Activated CD4-positive, alpha-beta T cell treated with anti-CD3 and anti-CD28 coated beads, Interleukin-2, amount 50 U/mL, for 48 hours (primary cell): ENCODE measurements around the gene RXRA.

Source experiments
- DNase-seq, 2 experiments: peaks; one replicate each; pipeline ENCODE4 v3.0.0-alpha.2; 2020

The RXRA gene

DNA sequence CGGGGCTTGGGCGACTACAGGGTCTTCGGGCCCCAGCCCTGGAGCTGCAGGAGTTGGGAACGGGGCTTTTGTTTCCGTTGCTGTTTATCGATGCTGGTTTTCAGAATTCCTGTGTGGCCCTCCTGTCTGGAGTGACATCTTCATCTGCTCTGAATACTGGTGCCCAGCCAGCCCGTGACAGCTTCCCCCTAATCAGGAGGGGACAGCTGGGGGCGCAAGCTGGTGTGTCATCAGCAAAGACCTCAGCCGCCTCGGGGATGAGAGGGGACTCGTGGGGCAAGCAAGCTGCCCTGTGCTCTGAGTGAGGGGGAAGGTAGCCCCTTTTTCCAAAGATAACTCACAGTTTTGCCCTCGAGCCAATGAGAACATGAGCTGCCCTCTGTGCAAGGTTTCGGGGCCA, 110.7 kb downstream of the RXRA start:
- DNase-seq: no peak

DNA sequence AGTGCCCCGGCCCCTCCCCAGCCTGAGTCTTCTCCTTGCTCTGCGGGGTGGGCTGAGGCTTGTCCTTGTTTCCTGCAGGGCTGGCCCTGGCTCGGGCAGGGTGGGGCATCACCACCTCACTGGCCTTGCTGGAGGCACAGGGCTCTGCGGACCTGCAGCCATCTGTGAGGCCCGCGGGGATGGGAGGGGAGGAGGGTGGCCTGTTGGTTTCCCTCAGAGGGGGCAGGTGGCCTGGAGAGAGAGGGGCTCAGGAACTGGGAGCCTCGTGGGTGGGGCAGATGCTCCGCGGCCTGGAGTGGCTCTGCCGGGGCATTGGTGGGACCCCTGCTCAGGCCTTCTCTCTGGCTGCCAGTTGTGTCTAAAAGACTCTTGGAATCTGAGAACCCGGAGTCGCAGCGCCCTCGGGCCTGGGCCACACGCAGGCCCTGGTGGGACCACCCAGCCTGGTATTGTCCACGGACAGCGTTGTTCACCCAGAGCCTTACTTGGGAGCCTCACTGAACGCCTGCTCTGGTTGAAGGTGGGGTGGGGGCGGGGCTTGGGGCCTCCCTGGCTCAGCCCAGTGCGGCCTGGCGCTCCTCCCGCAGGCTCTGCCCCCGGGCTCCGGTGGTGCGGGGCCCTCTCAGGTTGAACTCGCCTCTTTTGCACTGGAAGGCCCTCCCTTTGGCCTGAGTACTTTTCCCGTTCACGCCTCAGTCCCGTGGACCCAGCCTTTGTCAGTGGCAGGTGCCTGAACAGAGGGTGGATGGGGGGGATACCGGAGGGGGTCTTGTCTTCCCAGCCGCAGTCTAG, 111.3 kb downstream of the RXRA start:
- DNase-seq: no peak

DNA sequence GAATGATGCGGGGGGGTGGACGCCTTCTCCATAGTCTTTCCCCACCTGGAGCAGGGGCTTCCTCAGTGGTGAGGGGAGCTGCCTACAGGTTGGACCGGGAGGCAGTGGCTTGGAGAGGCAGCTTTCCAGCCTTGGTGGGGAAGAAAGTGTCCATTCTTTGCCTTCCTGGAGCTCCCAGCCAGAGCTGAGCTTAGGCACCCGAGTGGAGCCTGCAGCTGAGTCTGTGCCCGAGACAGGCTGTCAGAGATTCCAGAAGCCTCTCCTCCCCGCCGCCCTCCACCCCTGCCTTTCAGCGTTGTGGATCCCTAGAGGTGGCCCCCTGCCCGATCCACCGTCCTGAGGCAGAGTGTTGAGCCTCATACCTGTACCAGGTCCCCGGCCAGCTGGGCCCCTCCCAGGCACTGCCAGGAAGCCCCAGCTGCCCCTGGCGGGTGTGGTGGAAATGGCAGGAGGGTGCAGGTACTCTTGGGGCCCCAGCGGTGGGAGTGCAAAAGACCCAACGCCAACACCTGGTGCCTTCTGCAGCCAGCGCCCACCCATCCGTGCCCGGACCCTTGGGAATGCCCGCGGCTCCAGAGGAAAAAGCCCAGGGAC, 112.0 kb downstream of the RXRA start:
- no peak for DNase-seq

DNA sequence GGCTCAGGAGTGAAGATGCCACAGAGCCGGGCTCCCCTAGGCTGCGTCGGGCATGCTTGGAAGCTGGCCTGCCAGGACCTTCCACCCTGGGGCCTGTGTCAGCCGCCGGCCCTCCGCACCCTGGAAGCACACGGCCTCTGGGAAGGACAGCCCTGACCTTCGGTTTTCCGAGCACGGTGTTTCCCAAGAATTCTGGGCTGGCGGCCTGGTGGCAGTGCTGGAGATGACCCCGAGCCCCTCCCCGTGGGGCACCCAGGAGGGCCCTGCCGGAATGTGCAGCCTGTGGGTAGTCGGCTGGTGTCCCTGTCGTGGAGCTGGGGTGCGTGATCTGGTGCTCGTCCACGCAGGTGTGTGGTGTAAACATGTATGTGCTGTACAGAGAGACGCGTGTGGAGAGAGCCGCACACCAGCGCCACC, 113.1 kb downstream of the RXRA start:
- DNase-seq: no peak

DNA sequence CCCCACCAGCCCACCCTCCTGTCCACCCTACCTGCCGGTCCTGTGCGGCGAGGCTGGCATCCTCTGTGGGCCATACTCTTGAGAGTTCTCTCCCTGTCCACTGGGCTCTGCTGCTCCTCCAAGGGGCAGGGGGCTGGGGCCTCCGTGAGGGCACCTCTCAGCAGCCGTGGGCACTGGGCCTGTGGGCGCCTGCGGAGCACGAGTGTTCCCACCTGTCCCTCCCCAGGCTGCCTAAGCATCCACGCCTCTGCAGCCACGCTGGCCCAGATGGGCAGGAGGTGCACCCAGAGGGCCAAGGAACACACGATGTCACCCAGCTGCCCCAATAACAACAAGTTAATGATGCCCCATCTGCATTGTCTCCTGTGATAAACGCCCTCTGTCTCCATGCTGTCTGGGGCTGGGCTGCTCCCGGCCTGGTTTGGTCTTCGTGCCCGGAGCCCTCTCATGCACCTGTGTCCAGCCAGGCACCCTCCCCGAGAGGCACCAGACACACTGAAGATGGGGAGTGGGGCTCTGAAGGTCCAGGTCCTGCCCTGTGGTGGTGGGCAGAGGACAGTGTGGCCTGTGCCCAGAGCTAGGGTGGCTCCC, 114.5 kb downstream of the RXRA start:
- no peak for DNase-seq

DNA sequence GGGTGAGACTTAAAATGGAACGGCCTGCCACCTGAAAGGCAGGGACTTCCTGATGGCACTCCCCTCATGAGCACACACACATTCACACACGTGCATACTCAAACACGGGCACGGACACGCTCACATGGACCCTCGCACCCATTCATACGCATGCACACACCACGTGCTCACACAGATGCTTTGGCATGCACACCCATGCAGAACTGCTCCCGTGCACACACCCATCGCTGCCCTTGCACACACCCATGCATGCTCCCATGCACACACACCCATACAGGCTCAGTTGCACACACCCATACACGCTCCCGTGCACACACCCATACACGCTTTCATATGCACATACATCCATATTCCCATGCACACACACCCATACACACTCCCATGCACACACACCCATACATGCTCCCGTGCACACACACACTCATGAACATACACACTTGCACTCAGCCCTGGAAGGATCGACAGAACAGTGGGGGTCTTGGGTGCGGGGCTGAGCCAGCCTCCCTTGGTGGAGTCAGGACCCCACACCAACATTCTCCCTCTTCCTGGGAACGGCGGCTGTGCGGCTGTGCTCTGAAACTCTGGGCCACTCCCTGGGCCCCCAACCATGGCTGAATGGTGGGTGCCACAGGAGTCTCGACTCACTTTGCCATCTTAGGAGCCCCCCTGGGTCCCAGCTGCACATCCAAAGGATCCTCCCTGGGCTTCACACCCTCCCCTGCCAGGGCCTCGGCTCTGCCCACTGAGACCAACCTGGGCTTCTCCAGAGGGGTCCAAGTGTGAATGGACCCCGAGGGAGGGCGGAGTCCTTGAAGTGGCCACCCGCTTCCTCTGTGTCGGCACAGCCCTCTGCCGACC, 115.2 kb downstream of the RXRA start:
- DNase-seq: no peak

DNA sequence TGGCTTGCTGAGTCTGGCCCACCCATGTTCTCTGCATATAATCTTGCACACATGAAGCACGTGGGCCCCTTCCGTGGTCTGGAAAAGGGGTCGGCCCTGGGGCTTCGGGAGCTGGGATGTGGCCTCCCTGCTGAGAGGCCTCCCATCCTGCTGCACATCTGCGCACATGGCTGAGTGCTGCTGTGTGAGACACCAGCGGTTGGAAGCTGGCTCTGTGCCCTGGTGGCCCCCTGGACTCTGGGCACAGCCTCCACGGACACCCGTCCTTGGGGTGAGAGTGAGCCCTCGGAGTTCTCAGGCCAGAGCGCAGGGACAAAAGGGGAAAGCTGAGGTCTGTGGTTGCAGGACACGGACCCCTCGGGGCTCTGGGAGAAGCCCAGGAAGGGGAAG, 115.8 kb downstream of the RXRA start:
- DNase-seq: no peak

DNA sequence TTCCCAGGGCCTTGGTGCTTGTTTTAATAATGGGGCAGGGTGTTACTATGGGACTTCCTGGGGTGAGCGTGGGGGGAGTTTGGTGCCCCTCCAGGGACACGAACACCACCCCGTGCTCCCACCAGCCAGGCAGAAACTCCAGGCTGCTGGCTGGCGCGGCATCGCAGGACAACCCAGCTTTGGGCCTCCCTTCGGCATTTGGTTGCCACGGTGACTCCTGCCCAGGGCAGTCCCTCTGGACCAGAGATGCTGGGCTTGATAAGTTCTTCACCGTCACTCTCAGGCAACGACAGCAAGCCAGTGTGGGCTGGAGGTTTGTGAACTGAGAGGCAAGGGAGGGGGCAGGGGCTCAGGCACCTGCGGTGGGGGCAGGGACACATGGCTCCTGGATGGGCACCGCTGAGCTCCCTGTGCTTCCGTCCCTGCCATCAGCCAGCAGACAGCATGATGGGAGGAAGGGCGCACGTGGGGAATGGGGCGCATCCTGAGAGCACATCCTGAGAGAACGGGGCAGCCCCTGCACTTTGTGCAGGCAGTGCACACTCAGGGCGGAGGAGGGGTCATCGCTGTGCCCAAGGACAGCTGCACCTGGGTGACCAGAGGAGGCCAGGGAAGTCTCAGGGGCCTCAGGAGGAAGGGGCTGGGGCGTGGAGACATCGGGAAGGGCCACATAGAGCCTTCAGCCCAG, 116.4 kb downstream of the RXRA start:
- peak in 1 of 2 experiments; percentile 20 for DNase-seq

DNA sequence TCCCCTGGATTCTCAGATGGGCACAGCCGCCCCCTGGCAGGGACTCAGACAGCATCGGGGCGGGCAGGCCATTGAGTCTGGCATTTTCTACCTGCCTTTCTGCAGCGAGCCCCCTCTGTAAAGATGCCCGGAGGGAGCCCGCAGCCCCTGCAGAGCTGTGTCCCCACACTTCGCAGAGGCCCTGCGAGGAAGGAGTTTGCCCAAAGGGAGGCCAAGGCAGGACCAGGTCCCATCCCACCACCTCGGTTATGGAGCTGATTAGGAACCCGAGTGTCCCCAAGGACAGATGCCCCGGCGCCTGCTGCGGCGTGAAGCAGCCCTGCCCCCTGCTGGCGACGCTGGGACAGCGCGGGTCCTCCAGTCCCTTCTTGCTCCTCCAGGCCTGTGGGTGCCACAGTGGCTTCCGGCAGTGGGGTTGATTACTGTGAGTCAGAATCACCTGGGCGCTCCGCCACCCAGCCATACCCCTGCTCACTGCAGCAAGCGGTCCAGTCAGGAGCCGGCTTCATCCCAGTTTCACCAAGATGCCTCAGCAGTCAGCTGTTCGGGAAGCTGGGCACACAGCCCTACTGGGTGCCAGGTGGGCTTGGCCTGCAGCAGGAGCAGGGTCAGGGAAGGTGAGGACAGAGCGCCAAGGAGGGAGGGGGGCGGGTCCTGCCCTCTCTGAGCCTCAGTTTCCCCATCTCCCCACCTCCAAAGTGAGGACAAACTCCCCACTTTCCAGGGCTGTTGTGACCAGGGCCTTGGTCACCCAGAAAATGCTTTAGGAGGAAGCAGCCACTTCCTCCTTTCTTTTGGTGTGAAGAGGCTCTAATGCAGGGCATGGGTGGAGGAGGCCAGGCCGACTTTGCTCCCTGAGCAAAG, 117.2 kb downstream of the RXRA start:
- DNase-seq: peak; percentile 85 to 90

DNA sequence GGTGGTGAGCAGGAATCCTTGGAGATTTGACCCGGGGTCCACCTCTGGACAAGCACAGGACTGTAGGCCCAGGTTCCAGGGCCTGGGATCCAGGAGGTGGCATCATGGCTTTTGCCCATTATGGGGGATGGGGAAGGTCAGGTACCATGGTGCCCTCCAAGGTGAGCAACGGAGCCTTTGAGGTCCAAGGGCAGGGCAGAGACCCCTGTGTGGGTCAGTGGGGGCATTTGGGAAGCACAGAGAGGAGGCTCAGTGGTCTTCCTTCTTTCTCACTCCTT, 117.7 kb downstream of the RXRA start:
- DNase-seq: no peak

DNA sequence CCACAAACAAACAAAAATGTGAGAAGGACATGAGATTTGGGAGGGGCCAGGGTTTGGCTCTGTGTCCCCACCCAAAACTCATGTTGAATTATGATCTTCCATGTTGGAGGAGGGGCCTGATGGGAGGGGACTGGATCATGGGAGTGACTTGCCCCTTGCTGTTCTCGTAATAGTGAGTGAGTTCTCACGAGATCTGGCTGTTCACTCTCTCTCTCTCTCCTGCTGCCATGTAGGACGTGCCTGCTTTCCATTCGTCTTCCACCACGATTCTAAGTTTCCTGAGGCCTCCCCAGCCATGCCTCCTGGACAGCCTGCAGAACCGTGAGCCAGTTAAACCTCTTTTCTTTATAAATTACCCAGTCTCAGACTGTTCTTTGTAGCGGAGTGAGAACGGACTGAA, 118.7 kb downstream of the RXRA start:
- DNase-seq: no peak

DNA sequence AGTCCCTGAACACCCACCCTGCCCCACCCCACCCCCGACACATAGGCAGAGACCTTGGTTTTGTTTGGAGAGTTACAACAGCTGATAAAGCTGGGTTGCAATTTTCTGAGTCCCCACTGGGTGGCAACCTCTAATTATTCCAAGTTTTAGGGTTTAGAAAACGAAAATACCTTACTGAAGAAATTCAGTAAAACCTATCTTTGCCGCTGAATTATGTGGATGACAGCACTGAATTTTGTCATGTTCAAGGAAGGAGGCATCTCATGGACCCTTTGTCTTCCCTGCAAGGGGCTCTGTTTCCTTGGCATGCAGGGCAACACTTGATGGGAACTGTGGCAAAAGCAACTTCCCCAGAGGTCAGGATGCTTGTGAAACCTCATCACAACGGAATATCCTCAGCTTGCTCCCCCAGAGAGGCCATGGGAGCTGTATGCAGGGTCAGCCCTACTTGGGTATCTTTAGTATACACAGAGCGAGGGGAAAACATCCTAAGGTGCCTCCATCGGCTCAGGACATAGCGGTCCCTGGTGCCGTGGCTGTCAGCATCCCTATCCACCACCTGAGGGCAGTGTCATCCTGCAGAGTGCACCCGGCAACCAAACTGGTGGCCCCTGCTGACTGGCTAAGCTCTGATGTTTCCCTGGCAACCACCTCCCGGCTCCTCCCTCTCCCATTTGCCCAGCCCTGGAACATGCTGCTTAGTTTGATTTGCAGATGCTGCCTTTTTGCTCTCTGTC, 123.1 kb downstream of the RXRA start:
- peak; percentile 78 to 83 for DNase-seq

DNA sequence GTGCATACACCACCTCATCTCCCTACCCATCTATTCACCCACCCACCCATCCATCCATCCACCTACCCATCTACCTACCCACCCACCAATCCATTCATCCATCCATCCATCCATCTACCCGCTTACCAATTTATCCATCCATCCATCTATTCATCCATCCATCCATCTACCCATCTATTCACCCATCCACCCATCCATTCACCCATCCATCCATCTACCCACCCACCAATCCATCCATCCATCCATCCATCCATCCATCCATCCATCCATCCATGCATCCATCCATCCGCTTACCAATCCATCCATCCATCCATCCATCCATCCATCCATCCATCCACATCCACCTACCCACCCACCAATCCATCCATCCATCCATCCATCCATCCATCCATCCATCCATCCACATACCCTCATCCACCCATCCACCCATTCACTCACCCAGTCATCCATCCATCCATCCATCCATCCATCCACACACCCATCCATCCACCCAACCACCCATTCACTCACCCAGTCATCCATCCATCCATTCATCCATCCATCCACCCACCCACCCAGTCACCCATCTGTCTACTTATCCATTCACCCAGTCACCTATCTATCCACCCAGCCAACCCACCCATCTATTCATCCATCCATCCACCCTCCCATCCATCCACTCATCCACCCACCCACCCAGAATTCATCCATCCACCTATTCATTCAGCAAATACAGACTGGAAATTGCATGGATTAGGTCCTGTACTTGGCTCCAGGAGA, 125.6 kb downstream of the RXRA start:
- DNase-seq: no peak

DNA sequence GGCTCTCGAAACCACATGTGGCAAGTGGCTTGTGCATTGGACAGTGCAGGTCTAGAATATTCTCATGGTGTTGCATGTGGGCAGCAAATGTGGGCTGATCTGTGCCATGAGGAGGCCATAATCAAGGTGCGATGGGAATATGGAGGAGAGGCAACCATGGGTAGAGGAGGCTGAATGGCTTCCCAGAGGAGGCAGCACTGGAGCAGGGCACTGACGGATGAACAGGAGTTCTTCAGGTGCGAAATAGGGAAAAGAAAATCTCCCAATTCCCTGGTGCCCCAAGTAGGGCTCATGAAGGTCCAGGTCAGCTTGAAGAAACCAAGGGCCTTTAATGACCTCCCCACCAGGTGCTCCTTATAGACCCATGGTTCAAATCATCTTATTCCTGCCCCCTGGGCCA, 126.5 kb downstream of the RXRA start:
- DNase-seq: no peak

DNA sequence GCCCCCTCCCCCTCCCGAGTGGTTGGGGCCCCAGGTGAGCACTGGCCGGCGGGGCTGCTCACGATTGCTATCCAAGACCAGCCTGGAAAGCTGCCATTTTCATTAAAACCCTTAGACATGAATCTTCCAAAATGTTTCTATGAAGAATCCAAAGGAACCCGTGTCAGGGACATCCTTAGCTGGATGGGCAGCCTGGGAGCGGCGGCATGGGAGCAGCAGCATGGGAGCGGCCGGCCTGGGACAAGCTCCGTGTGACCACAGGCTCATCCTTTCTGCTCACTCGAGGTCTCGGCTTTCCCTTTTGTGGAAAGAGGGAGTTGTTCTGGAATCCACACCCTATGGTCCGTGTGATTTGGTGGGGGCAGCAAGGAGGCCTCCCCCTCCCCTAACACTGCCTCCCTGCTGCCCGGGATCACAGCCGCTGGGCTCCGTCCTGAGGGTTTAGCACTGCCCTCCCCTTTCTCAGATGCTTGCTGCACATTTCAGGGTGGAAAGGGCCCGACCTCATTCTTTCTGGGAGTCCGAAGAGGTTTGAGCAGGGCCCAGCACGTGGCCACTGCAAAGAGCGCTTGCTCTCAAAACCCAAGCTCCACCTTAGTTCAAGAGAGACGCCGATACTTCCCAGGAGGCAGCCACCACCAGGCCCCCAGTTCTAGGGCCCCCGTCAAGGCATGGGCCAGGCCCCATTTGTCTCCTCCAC, 127.7 kb downstream of the RXRA start:
- DNase-seq: no peak

DNA sequence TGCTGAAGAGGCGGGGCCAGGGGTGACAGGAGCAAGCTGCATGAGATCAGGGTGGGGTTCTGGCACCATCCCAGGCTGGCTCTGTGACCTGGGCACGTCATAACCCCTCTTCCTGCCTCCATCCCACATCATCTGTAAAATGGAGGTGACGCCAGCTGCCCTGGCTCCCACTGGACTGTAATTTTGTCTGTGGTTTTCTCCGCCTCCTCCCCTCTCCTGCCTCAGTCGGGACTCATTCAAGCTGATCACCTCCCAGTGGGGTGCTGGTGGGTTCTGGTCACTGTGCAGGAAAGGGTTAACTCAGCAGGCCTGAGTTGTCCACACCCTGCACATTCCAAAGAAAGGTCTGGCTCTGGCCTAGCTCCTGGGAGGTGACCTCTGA, 128.2 kb downstream of the RXRA start:
- DNase-seq: no peak

DNA sequence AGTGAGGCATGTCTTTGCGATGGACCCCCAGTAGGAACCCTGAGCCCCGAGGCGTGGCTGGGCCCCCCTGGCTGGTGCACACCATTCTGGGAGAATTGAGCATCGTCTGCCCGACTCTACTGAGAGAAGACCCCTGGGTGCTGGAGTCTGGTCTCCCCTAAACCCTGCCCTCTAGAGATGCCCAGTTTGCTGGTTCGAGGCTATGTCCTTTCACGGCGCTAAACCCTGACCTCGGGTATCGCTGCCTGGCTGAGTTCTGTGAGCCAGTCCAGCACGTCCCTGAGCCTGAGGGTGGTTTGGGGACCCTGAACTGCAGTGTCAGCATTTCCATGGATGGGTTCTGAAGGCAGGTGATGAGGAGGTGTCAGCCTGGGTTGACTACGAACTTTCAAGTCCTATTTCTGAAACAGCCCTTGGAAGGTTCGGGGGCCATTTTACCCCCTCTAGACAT, 128.8 kb downstream of the RXRA start:
- DNase-seq: no peak

DNA sequence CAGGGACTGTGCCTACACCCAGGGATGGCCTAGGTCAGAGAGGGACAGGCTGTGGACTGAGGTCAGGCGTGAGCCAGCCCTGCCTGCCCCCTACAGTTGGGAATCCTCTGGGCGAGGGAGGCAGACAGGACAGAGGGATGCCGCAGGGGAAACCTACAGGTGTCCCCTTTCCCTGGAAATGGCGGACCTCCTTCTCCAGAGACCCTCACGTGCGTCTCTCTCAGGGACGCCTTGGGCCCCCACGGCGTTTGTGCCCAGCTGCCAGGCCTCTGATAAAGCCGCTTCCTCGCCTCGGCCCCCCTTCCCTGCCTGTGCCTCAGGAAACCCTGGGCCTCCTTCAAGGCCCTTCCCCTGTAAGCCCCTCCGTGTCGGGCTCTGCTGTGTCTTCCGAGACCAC, 129.3 kb downstream of the RXRA start:
- no peak for DNase-seq

DNA sequence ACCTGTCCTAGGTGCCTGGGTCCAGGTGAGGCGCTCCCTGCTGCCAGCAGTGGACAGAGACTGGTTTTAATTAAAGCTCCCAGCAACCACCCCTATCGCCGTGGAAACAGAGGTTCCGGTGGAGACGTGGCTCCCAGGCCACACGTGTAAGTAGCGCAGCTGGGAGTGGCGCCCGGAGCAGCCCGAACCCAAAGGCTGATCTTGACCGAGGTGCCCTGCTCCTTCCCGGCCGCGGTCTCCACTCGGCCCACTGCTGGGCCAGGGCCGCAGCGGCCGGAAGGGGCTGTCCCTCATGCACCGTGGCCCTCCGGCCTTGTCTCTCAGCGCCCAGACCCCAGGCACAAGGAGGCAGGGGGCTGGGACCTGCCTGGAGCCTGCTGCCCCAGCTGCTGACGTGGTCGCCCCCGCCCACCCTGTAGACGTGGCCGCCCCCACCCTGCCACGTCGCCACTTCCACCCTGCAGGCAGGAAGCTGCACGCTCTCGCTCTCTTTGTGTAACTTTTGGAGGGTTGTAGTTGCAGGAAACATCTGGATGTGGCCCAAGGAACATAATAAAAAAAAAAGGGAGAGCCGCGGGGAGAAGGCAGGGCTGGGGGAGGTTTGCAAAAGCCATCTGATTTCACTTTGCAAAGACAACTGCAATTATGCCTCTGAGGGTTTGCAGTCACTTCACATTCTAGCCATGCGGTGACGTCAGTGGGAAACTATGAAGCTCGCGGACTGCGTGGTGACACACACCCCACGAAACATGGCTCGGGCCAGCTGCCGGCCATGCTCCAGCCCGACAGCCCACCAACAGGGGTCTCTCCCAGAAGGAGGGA, 129.9 kb downstream of the RXRA start:
- DNase-seq: peak; percentile 61 to 71
